IPS DF 6.9 (cell line): ENCODE data around the gene CEP63.
"Not testable (repeated sequence)": the region's sequence is repeated elsewhere in the genome, so short reads cannot be mapped to it uniquely, and the experiment has no call there.

Experiments
- DNase-seq: peaks from one replicate; pipeline ENCODE4 v3.0.0-alpha.2; 2013; ENCODE audit warnings: low read depth, low spot score
- H3K27ac ChIP-seq: one replicate; pipeline ENCODE4 v1.5.1; 2013; ENCODE audit warnings: low read length, control low read depth
- H3K27me3 ChIP-seq: 2 replicates; pipeline ENCODE4 v1.6.1; 2013; ENCODE audit warnings: mild to moderate bottlenecking, low read length; ENCODE audit not compliant: control insufficient read depth, insufficient read depth
- H3K36me3 ChIP-seq: 2 replicates; pipeline ENCODE4 v1.6.1; 2013; ENCODE audit warnings: low read length; ENCODE audit not compliant: control insufficient read depth, insufficient read depth
- H3K4me1 ChIP-seq: 2 replicates; pipeline ENCODE4 v1.6.1; 2013; ENCODE audit warnings: low read length; ENCODE audit not compliant: control insufficient read depth, insufficient read depth
- H3K4me3 ChIP-seq: 2 replicates; pipeline ENCODE4 v1.5.1; 2013; ENCODE audit warnings: mild to moderate bottlenecking, low read length
- H3K9me3 ChIP-seq: 2 replicates; pipeline ENCODE4 v1.6.1; 2013; ENCODE audit warnings: low read length, inconsistent platforms; ENCODE audit not compliant: control insufficient read depth, insufficient read depth
- WGBS: extraction: QIAGEN DNeasy Blood & Tissue Kit; methylation state at CpG from one replicate; pipeline ENCODE4 v1.1.7; 2013; ENCODE audit warnings: mixed read lengths, missing lambda C conversion rate; ENCODE audit not compliant: insufficient read length, insufficient coverage; 5-methylcytosine and 5-hydroxymethylcytosine counted together

Gene CEP63

DNA sequence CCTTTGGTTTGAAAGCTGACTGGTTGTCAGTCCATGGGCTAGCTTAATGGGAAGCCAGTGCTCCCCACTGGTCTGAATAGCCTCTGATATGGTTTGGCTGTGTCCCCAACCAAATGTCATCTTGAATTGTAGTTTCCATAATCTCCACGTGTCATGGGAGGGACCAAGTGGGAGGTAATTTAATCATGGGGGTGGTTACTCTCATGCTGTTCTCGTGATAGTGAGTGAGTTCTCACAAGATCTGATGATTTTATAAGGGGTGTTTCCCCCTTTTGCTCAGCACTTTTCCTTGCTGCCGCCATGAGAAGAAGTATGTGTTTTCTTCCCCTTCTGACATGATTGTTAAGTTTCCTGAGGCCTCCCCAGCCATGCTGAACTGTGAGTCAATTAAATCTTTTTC, 109.1 kb downstream of the CEP63 start:
- not testable (repeated sequence) for H3K4me3 ChIP-seq, H3K27me3 ChIP-seq, H3K27ac ChIP-seq, DNase-seq, H3K4me1 ChIP-seq, H3K36me3 ChIP-seq, H3K9me3 ChIP-seq
- no CpG with 5 or more reads among the region's 3 CpGs for WGBS

DNA sequence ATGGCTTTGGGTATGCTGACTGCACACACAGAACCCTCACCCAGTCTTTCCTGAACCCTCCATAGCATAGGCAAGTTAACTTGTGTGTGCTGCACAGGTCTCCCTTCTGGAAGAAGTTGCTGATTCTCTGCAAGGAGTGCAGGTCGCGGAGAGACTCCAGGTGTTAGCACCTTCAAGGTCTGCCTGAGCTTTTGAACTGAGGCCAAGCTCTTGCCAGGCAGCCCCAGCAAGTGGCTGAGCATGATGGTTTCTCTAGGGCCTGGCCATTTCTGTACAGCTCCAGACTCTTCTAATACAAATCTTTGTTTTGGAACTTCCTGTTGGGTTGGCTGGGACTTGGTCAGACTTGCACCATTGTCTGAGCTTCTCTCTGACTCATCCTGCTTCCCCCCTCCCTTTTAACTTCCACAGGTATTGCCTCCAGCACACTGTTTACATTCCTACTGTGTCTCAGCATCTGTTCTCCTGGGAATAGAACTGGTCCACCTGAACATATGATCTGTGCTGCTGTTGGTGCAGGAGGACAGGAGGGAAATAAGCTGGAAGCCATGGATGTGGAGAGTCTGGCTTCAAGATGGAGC, 111.6 kb downstream of the CEP63 start:
- Histone ChIP-seq H3K4me1 (no peaks in the 10 kb centered on the region; the same call in 1 of the 2 replicates), H3K9me3 (no peaks in the 10 kb centered on the region), H3K4me3 (no peak overlapping the region), H3K27ac (no peak overlapping the region), H3K36me3 (no peaks in the 10 kb centered on the region), H3K27me3 (no peaks in the 10 kb centered on the region)
- DNase-seq = no peak
- no CpG with 5 or more reads among the region's 2 CpGs for WGBS

DNA sequence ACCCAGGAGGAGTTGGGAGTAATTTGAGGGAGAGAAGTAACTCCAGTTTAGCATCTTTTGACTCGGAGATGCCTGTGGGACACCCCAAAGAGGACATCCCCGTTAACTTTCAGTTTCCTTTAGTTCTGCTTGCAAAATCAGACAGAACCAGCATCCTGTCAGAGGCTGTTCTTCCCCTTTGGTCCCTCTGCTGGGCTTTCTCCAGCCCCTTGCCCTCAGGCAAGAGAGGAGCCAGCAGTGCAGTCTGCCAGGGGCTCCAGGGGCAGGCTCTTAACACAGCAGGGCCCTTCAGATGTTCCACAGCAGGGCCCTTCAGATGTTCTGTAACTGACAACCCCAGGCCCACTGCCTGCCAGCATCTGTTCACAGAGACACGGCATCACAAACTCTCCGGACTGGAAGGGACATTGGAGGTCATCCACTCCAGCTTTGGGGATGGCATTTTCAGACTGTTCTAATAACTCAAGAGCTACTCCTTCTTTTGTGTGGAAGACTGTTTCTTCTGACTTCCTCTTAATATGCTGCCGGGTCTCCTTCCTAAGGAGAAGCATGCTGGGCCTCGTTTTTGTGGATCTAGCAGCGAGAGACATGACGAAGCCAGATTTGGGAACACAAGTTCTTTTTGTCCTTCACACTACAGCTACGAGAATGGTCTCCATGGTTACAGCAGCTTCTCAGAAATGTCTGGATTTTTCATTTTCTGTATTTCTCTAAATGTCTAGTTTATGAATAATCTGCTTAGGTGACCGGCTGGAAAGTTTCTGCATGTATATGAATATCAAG, 113.1 kb downstream of the CEP63 start:
- no CpG with 5 or more reads among the region's 10 CpGs for WGBS
- DNase-seq = no peak

DNA sequence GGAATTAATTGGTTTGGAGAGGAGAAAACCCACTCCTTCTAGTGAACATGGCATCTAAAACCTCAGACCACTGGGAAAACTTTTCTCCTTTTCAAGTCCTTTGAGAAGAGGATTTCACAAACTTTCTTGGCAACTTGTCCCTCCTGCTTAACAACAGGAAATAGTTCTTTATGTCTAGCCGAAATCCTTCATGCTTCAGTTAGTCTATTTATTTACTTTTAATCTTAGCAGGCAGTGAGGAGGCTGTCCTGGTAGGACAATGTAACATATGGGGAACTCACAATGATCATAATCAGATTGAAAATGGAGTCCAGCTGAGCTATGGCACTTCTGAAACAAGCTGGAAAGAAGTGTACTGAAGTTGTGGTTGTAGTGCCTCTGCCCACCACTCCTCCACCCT, 114.3 kb downstream of the CEP63 start:
- no peaks in the 10 kb centered on the region for H3K36me3 ChIP-seq

More for the DNA sequence above, 113.1 kb downstream of the CEP63 start:
- H3K36me3 ChIP-seq = no peaks in the 10 kb centered on the region
- H3K9me3 ChIP-seq = no peaks in the 10 kb centered on the region
- no peaks in the 10 kb centered on the region for H3K27me3 ChIP-seq
- no peaks in the 10 kb centered on the region; the same call in 1 of the 2 replicates for H3K4me1 ChIP-seq
- H3K27ac ChIP-seq = no peak overlapping the region
- no peak overlapping the region for H3K4me3 ChIP-seq

DNA sequence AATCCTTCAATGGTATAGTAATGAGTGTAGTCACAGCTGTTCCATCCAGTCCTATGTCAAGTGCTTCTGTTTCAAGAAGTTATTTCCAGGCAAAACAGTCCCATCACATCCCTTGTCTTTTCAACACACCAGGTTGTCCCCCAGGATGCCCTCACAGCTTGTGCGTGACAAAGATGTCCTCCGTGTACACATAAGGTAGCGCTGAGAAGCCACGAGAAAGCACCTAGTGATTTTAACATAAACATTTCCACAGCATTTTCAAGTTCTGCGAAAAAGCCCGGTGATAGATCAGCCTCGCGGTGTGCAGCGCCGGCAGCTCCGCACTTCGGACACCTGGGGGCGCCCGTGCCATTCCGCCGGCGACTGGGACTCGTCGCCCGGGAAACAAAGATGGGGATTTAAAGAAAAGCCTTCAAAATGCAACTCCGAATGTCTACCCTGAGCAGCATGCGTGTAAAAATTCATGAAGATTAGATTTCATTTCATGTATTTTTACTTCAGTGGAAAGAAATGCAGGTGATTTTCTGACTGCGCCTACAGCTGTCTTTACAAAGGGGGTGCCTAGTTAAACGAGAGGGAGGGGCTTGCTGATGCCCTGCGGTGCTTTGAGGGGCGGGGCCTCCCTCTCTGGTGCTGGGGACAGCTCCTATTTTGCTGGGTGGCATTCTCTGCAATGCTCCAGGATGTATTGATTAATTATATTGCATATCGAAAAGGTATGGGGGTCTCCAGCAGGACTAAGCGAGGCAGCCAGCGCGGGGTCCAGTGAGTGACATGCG, 115.0 kb downstream of the CEP63 start:
- no peak for DNase-seq
- Histone ChIP-seq H3K27ac (no peak overlapping the region), H3K4me3 (peak overlapping the region; percentile 11; the same call in 1 of the 2 replicates), H3K27me3 (no peaks in the 10 kb centered on the region), H3K9me3 (no peaks in the 10 kb centered on the region), H3K4me1 (no peaks in the 10 kb centered on the region; the same call in 1 of the 2 replicates), H3K36me3 (no peaks in the 10 kb centered on the region)
- WGBS = no CpG with 5 or more reads among the region's 31 CpGs

More for the DNA sequence above, 114.3 kb downstream of the CEP63 start:
- H3K27me3 ChIP-seq = no peaks in the 10 kb centered on the region
- H3K27ac ChIP-seq = no peak overlapping the region
- no CpG with 5 or more reads among the region's 1 CpG for WGBS
- DNase-seq = no peak
- no peak overlapping the region for H3K4me3 ChIP-seq
- no peaks in the 10 kb centered on the region for H3K9me3 ChIP-seq
- no peaks in the 10 kb centered on the region; the same call in 1 of the 2 replicates for H3K4me1 ChIP-seq

DNA sequence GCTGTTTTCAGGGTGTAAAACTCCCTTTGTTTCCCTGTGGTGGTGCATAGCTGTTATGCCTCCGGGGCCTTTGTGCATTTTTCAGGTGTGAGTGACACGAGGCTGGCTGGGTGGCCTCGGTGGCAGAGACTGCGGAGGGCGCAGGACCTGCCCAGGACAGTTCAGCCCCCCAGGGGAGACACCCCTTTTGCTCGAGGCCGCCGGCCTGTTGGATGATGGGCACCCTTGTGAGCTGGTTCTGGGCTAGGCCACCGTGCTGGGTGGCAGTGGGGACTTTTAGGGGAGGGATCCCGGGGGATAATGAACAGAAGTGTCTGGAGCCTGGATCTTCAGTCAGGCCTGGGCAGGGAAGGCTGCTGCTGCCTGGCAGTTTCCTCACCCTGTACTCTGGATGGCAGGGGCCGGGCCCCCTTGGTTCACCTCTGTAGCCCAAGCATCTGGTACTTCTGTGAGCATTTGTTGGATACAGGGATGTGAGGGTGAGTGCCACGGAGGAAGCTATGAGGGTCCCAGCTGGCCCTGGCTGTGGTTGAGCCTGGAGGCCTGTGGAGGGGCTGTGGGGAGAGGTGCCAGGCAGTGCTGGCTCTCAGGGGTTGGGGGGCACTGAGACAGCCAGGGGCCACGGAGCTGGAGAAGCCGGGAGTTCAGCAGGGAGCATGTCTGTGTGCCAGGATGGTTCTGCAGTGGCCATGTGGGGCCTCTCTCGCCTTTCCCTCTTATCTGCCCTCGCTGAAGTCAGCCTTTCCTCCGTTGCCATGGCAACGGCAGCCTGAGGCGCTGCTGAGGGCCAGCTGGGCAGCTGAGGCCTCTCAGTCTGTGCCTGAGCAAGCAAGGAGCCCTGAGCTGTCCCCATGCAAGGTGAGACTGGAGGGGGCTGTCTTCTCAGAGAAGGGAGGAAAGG, 115.9 kb downstream of the CEP63 start:
- no peaks in the 10 kb centered on the region; the same call in 1 of the 2 replicates for H3K4me1 ChIP-seq
- no CpG with 5 or more reads among the region's 19 CpGs for WGBS
- no peaks in the 10 kb centered on the region for H3K36me3 ChIP-seq
- H3K27ac ChIP-seq = no peak overlapping the region
- DNase-seq = no peak
- H3K9me3 ChIP-seq = no peaks in the 10 kb centered on the region
- no peak overlapping the region for H3K4me3 ChIP-seq
- no peaks in the 10 kb centered on the region for H3K27me3 ChIP-seq

DNA sequence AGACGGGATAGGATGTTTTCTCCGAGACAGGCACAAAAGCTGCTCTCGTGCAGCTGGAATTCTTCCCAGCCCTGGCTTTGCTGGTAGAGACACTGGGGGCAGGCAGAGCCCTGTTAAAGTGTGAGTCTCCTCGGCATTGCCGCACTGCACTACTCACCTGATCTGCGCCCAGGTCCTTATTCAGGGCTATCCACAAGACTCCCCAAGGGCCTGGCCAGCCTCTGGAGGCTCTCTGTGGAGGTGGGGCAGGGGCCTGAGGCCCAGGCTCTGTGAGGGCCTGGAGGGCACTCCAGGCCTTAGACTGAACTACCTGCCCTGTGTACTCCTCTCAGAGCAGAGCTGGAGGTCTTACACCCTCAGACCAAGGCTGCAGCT, 116.6 kb downstream of the CEP63 start:
- no peaks in the 10 kb centered on the region for H3K27me3 ChIP-seq
- no peaks in the 10 kb centered on the region for H3K9me3 ChIP-seq
- no peaks in the 10 kb centered on the region; the same call in 1 of the 2 replicates for H3K4me1 ChIP-seq
- no peak overlapping the region for H3K27ac ChIP-seq
- WGBS = no CpG with 5 or more reads among the region's 6 CpGs
- no peak for DNase-seq
- H3K36me3 ChIP-seq = no peaks in the 10 kb centered on the region
- no peak overlapping the region for H3K4me3 ChIP-seq

DNA sequence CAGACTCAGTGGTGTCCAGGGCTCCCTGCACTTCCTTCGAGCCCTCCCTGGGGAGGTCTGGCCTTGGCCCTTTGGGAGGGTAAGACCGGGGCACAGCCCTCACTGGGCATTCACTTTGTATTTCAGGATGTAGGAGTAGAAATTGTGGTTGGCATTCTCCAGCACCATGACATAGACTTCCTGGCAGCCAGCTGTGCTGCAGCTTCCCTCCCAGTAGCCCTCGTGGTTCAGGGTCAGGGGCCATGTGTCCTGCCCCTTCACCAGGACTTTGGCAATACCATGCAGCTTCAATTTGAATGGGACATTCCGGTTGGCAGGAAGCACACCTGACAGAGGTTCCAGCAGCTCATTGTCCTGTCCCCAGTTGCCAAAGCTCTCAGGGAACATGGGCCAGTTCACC, 117.6 kb downstream of the CEP63 start:
- no peaks in the 10 kb centered on the region; the same call in 1 of the 2 replicates for H3K4me1 ChIP-seq
- H3K36me3 ChIP-seq = no peaks in the 10 kb centered on the region
- H3K9me3 ChIP-seq = no peaks in the 10 kb centered on the region
- no CpG with 5 or more reads among the region's 4 CpGs for WGBS
- no peak for DNase-seq
- H3K27me3 ChIP-seq = no peaks in the 10 kb centered on the region
- no peak overlapping the region for H3K27ac ChIP-seq
- H3K4me3 ChIP-seq = no peak overlapping the region

DNA sequence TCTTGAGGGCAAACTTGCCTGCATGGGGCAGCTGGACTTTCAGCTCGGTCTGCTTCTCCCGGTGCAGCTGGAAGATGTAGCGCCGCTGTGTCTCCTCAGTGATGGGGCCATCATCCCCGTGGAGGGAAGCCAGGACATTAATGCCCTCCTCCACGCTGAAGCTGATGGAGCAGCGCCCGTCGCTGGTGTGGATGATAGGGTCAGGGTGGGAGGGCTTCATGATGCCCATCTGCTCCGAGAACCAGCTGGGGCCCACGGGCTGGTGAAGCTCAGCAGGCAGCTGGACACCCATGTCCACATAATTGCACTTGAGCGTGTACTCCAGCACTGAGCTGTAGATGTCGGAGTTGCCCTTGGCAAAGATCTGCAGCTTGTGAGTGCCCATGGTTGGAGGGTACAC, 118.1 kb downstream of the CEP63 start:
- no CpG with 5 or more reads among the region's 13 CpGs for WGBS

DNA sequence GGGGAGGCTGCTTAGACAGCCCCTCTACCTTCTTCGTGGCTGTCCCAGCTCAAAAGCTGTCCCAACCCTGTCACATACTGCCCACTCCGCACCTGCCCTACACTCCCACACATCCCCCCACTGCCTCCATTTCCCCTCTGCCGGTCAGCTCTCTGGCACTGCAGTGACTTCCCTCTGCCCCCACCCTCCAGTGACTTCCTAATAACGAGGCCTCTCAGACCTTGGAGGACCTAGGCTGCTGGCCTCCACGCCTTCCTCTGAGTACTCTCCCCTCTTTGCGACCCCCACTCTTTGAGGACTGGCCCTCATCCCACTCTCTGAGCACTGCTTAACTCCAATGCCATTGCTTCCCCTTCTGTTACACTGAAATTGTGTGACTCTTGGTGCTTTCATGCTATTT, 119.7 kb downstream of the CEP63 start:
- Histone ChIP-seq H3K27ac (no peak overlapping the region), H3K27me3 (no peaks in the 10 kb centered on the region), H3K4me3 (no peak overlapping the region), H3K36me3 (no peaks in the 10 kb centered on the region), H3K4me1 (no peaks in the 10 kb centered on the region; the same call in 1 of the 2 replicates), H3K9me3 (no peaks in the 10 kb centered on the region)
- WGBS = no CpG with 5 or more reads among the region's 6 CpGs
- no peak for DNase-seq

More for the DNA sequence above, 118.1 kb downstream of the CEP63 start:
- Histone ChIP-seq H3K27me3 (no peaks in the 10 kb centered on the region), H3K9me3 (no peaks in the 10 kb centered on the region), H3K4me1 (no peaks in the 10 kb centered on the region; the same call in 1 of the 2 replicates), H3K4me3 (no peak overlapping the region), H3K27ac (no peak overlapping the region), H3K36me3 (no peaks in the 10 kb centered on the region)
- no peak for DNase-seq
